Measurements from ENCODE around the gene BID. TPM values are rescaled to one million over a fixed set of nuclear protein-coding genes. Genes with fewer than 3 reads are reported as not detected.

BID gene
- total RNA-seq, 1 experiment from 2014 or later: 66.7 TPM

GRCh38 chr22:17777005-17777716 is 2.9 kb upstream of the BID start:
- BruUV-seq (replicated peaks): no TSS peak
- no peaks in the 10 kb centered on the region for H3K36me3 ChIP-seq (ENCODE audit: control insufficient read depth, insufficient read depth, low read length)
- no peaks in the 10 kb centered on the region for H3K9me3 ChIP-seq (ENCODE audit: control insufficient read depth, insufficient read depth, low read depth, low read length)
- H3K27me3 ChIP-seq (ENCODE audit: control insufficient read depth, insufficient read depth, low read length): no peaks in the 10 kb centered on the region
- peaks cover 34% of the 10 kb centered on the region for H3K4me1 ChIP-seq (ENCODE audit: control insufficient read depth, insufficient read depth, low read length)
- ATAC-seq (peak; percentile 24; the same call in 1 of the 2 replicates), DNase-seq (ENCODE audit: low read depth, low spot score) (no peak)
- H3K4me3 ChIP-seq (ENCODE audit: low read depth in 2 of 2, low read length in 2 of 2): peak overlapping the region; percentile 32 to 56
- POLR2A ChIA-PET: no interaction called here
- CTCF ChIA-PET: interaction anchor here (0.6 to 0.7 kb wide), 2 partner anchors 9 to 24 kb away, joined by 6 to 8 read pairs; no protein-coding TSS in a partner anchor
- intact Hi-C loops (cut with micrococcal nuclease; ENCODE audit: unreplicated experiment): no loop called here
- TF ChIP-seq REST (IDR thresholded peaks at IDR 0.05; ENCODE audit: insufficient read depth in 1 of 2, low read depth in 2 of 2, low read length in 1 of 2): no peak
- no peak for TF ChIP-seq SIN3A (IDR thresholded peaks at IDR 0.05; ENCODE audit: borderline replicate concordance, insufficient read depth, low read depth, low read length)
- no peak for TF ChIP-seq POLR2AphosphoS5 (IDR thresholded peaks at IDR 0.05; ENCODE audit: low read depth, low read length)
- TF ChIP-seq CTCF (IDR thresholded peaks at IDR 0.05): no peak
- TF ChIP-seq TCF7L2 (IDR thresholded peaks at IDR 0.05; ENCODE audit: low read depth, low read length): no peak
- in situ Hi-C loops (cut with HindIII; ENCODE audit: low pct_unique_long_range_greater_than_20kb, low sequenced_read_pairs): no loop called here
- H3K27ac ChIP-seq (ENCODE audit: low read length): peak overlapping the region; percentile 92

GRCh38 chr22:17775781-17776465 is 1.7 kb upstream of the BID start:
- in situ Hi-C loops (cut with HindIII; ENCODE audit: low pct_unique_long_range_greater_than_20kb, low sequenced_read_pairs) (no loop called here), intact Hi-C loops (cut with micrococcal nuclease; ENCODE audit: unreplicated experiment) (no loop called here)
- H3K27ac ChIP-seq (ENCODE audit: low read length): no peak overlapping the region
- H3K27me3 ChIP-seq (ENCODE audit: control insufficient read depth, insufficient read depth, low read length): no peaks in the 10 kb centered on the region
- no peak for ATAC-seq
- CTCF ChIA-PET: interaction anchor here (0.7 kb wide), 1 partner anchor 25 kb away, joined by 8 read pairs; no protein-coding TSS in a partner anchor
- H3K4me3 ChIP-seq (ENCODE audit: low read depth in 2 of 2, low read length in 2 of 2): no peak overlapping the region
- peaks cover 28% of the 10 kb centered on the region for H3K4me1 ChIP-seq (ENCODE audit: control insufficient read depth, insufficient read depth, low read length)
- no TSS peak for BruUV-seq (replicated peaks)
- H3K9me3 ChIP-seq (ENCODE audit: control insufficient read depth, insufficient read depth, low read depth, low read length): no peaks in the 10 kb centered on the region
- H3K36me3 ChIP-seq (ENCODE audit: control insufficient read depth, insufficient read depth, low read length): no peaks in the 10 kb centered on the region
- POLR2A ChIA-PET: no interaction called here
- TF ChIP-seq SIN3A (IDR thresholded peaks at IDR 0.05; ENCODE audit: borderline replicate concordance, insufficient read depth, low read depth, low read length): no peak
- TF ChIP-seq TCF7L2 (IDR thresholded peaks at IDR 0.05; ENCODE audit: low read depth, low read length): no peak
- TF ChIP-seq REST (IDR thresholded peaks at IDR 0.05; ENCODE audit: insufficient read depth in 1 of 2, low read depth in 2 of 2, low read length in 1 of 2): no peak
- no peak for TF ChIP-seq POLR2AphosphoS5 (IDR thresholded peaks at IDR 0.05; ENCODE audit: low read depth, low read length)
- no peak for TF ChIP-seq CTCF (IDR thresholded peaks at IDR 0.05)
- DNase-seq (ENCODE audit: low read depth, low spot score): no peak
